ENCODE measurements around the gene APP. TPM values are rescaled to one million over a fixed set of nuclear protein-coding genes. Genes with fewer than 3 reads are reported as not detected.
"Not testable (repeated sequence)": the region's sequence is repeated elsewhere in the genome, so short reads cannot be mapped to it uniquely, and the experiment has no call there.

The APP gene
- total RNA-seq, 1 donor from 2014 or later = 141 TPM

DNA sequence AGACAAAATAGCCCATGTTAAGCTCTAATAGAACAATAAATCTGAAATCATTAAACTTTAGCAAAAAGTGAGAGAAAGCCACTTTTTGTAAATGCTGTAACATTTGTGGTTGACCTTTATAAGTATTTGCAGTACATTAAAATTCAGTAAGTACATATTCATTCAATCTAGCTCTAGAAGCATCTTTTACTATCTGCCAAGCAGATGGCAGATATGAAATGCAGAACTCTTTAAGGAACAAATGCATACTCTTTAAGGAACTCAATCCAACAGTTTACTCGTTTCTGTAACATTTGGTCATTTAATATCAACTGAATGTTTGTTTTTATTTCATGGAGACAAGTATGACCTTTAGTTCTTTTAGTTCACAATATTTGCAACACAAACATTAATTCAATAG is 150.1 kb downstream of the APP start:
- H3K27me3 ChIP-seq (ENCODE audit: control insufficient read depth in 3 of 3, insufficient read depth in 3 of 3, low read length in 3 of 3) = no peaks in the 10 kb centered on the region
- peaks cover 0 to 2% (median 0%) of the 10 kb centered on the region in 3 donors for H3K36me3 ChIP-seq (ENCODE audit: control insufficient read depth in 3 of 3, insufficient read depth in 3 of 3, low read length in 3 of 3)
- H3K4me3 ChIP-seq (ENCODE audit: low read length in 3 of 3) = no peak overlapping the region
- H3K4me1 ChIP-seq (ENCODE audit: control insufficient read depth in 3 of 3, insufficient read depth in 3 of 3, low read length in 3 of 3) = no peaks in the 10 kb centered on the region
- H3K27ac ChIP-seq (ENCODE audit: low read depth, low read length) = no peak overlapping the region
- no peak overlapping the region for H3K9ac ChIP-seq (ENCODE audit: low read depth in 1 of 3, low read length in 3 of 3)
- no peaks in the 10 kb centered on the region for H3K9me3 ChIP-seq (ENCODE audit: control insufficient read depth in 3 of 3, low read length in 3 of 3)

- H3K36me3 ChIP-seq (ENCODE audit: control insufficient read depth in 3 of 3, insufficient read depth in 3 of 3, low read length in 3 of 3) = peaks cover 0 to 2% (median 0%) of the 10 kb centered on the region in 3 donors
- H3K4me3 ChIP-seq (ENCODE audit: low read length in 3 of 3) = no peak overlapping the region
- H3K27me3 ChIP-seq (ENCODE audit: control insufficient read depth in 3 of 3, insufficient read depth in 3 of 3, low read length in 3 of 3) = no peaks in the 10 kb centered on the region
- H3K4me1 ChIP-seq (ENCODE audit: control insufficient read depth in 3 of 3, insufficient read depth in 3 of 3, low read length in 3 of 3) = no peaks in the 10 kb centered on the region
- no peak overlapping the region for H3K27ac ChIP-seq (ENCODE audit: low read depth, low read length)
- no peaks in the 10 kb centered on the region for H3K9me3 ChIP-seq (ENCODE audit: control insufficient read depth in 3 of 3, low read length in 3 of 3)
- H3K9ac ChIP-seq (ENCODE audit: low read depth in 1 of 3, low read length in 3 of 3) = no peak overlapping the region
These were observed 150.5 kb downstream of the APP start for GRCh38 chr21:26020081-26020480.

DNA sequence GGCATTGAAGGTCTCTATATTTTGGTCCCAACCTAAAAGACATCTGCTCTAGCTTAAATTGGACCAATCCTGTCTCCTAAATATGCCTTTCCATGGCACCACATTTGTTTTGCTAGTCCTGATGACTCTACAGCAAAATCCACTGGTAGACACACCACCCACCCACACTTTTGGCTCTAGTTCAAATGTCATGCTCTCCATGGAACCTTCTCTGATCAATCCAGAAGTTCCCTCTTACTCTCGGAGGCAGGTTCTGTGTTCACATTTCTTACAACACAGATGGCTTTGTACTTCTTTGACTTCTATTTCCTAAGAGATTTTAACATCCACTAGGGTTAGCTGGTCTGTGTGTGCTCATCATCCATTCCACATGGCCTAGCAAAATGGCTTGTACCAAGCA is 151.3 kb downstream of the APP start:
- Histone ChIP-seq H3K27ac (ENCODE audit: low read depth, low read length) (no peak overlapping the region), H3K4me1 (ENCODE audit: control insufficient read depth in 3 of 3, insufficient read depth in 3 of 3, low read length in 3 of 3) (no peaks in the 10 kb centered on the region), H3K36me3 (ENCODE audit: control insufficient read depth in 3 of 3, insufficient read depth in 3 of 3, low read length in 3 of 3) (peaks cover 0 to 2% (median 0%) of the 10 kb centered on the region in 3 donors)

GRCh38 chr21:26013970-26014369 is 156.6 kb downstream of the APP start:
- H3K36me3 ChIP-seq (ENCODE audit: control insufficient read depth in 3 of 3, insufficient read depth in 3 of 3, low read length in 3 of 3) = no peaks in the 10 kb centered on the region
- no peaks in the 10 kb centered on the region for H3K27me3 ChIP-seq (ENCODE audit: control insufficient read depth in 3 of 3, insufficient read depth in 3 of 3, low read length in 3 of 3)
- H3K4me3 ChIP-seq (ENCODE audit: low read length in 3 of 3) = no peak overlapping the region
- no peaks in the 10 kb centered on the region for H3K9me3 ChIP-seq (ENCODE audit: control insufficient read depth in 3 of 3, low read length in 3 of 3)
- no peak overlapping the region for H3K9ac ChIP-seq (ENCODE audit: low read depth in 1 of 3, low read length in 3 of 3)
- H3K4me1 ChIP-seq (ENCODE audit: control insufficient read depth in 3 of 3, insufficient read depth in 3 of 3, low read length in 3 of 3) = no peaks in the 10 kb centered on the region
- H3K27ac ChIP-seq (ENCODE audit: low read depth, low read length) = no peak overlapping the region

More for the DNA sequence above, 151.3 kb downstream of the APP start:
- Histone ChIP-seq H3K27me3 (ENCODE audit: control insufficient read depth in 3 of 3, insufficient read depth in 3 of 3, low read length in 3 of 3) (no peaks in the 10 kb centered on the region), H3K9ac (ENCODE audit: low read depth in 1 of 3, low read length in 3 of 3) (no peak overlapping the region), H3K4me3 (ENCODE audit: low read length in 3 of 3) (no peak overlapping the region), H3K9me3 (ENCODE audit: control insufficient read depth in 3 of 3, low read length in 3 of 3) (no peaks in the 10 kb centered on the region)

- H3K4me1 ChIP-seq (ENCODE audit: control insufficient read depth in 3 of 3, insufficient read depth in 3 of 3, low read length in 3 of 3); H3K27ac ChIP-seq (ENCODE audit: low read depth, low read length); H3K36me3 ChIP-seq (ENCODE audit: control insufficient read depth in 3 of 3, insufficient read depth in 3 of 3, low read length in 3 of 3); H3K9ac ChIP-seq (ENCODE audit: low read depth in 1 of 3, low read length in 3 of 3); H3K4me3 ChIP-seq (ENCODE audit: low read length in 3 of 3); H3K9me3 ChIP-seq (ENCODE audit: control insufficient read depth in 3 of 3, low read length in 3 of 3); H3K27me3 ChIP-seq (ENCODE audit: control insufficient read depth in 3 of 3, insufficient read depth in 3 of 3, low read length in 3 of 3): not testable (repeated sequence)
These were observed 158.1 kb downstream of the APP start for GRCh38 chr21:26012482-26012881.

GRCh38 chr21:26011292-26011940 is 159.2 kb downstream of the APP start:
- Histone ChIP-seq H3K27ac (ENCODE audit: low read depth, low read length) (no peak overlapping the region), H3K9ac (ENCODE audit: low read depth in 1 of 3, low read length in 3 of 3) (no peak overlapping the region), H3K4me1 (ENCODE audit: control insufficient read depth in 3 of 3, insufficient read depth in 3 of 3, low read length in 3 of 3) (no peaks in the 10 kb centered on the region), H3K4me3 (ENCODE audit: low read length in 3 of 3) (no peak overlapping the region), H3K9me3 (ENCODE audit: control insufficient read depth in 3 of 3, low read length in 3 of 3) (no peaks in the 10 kb centered on the region), H3K36me3 (ENCODE audit: control insufficient read depth in 3 of 3, insufficient read depth in 3 of 3, low read length in 3 of 3) (no peaks in the 10 kb centered on the region), H3K27me3 (ENCODE audit: control insufficient read depth in 3 of 3, insufficient read depth in 3 of 3, low read length in 3 of 3) (no peaks in the 10 kb centered on the region)

DNA sequence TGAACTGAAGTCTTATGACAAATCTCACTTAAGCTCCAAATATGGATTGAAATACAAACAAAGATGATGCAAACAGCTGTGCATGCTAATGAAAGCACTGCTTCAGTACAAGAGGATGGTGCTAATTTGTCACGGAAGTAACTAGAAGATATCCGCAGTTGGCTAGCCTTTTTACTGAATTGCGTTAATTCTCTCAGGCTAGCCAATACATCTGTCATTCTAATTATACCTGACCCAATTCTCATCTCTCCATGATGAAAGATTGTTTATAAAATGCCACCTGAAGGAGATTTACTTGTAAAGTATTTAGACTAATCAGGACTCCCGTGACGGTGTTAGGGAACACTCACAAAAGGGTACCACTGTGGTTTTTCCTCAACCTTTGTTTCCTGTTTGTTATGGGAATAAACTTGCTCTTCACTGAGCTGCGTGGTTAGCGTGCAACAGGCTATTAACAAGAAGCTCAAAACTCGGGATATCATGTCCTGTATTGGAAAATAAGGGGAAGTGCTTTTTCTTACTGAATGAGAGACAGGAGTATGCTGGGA is 162.5 kb downstream of the APP start:
- no peaks in the 10 kb centered on the region for H3K27me3 ChIP-seq (ENCODE audit: control insufficient read depth in 3 of 3, insufficient read depth in 3 of 3, low read length in 3 of 3)
- no peaks in the 10 kb centered on the region for H3K36me3 ChIP-seq (ENCODE audit: control insufficient read depth in 3 of 3, insufficient read depth in 3 of 3, low read length in 3 of 3)
- H3K9ac ChIP-seq (ENCODE audit: low read depth in 1 of 3, low read length in 3 of 3) = peak overlapping the region in 1 of 3 donors; percentile 12
- no peaks in the 10 kb centered on the region for H3K4me1 ChIP-seq (ENCODE audit: control insufficient read depth in 3 of 3, insufficient read depth in 3 of 3, low read length in 3 of 3)
- H3K4me3 ChIP-seq (ENCODE audit: low read length in 3 of 3) = no peak overlapping the region
- H3K27ac ChIP-seq (ENCODE audit: low read depth, low read length) = no peak overlapping the region
- no peaks in the 10 kb centered on the region for H3K9me3 ChIP-seq (ENCODE audit: control insufficient read depth in 3 of 3, low read length in 3 of 3)

GRCh38 chr21:26005464-26005863 is 165.1 kb downstream of the APP start:
- H3K9ac ChIP-seq (ENCODE audit: low read depth in 1 of 3, low read length in 3 of 3) = no peak overlapping the region
- H3K4me3 ChIP-seq (ENCODE audit: low read length in 3 of 3) = no peak overlapping the region
- no peaks in the 10 kb centered on the region for H3K4me1 ChIP-seq (ENCODE audit: control insufficient read depth in 3 of 3, insufficient read depth in 3 of 3, low read length in 3 of 3)
- H3K27ac ChIP-seq (ENCODE audit: low read depth, low read length) = no peak overlapping the region
- H3K9me3 ChIP-seq (ENCODE audit: control insufficient read depth in 3 of 3, low read length in 3 of 3) = no peaks in the 10 kb centered on the region
- H3K27me3 ChIP-seq (ENCODE audit: control insufficient read depth in 3 of 3, insufficient read depth in 3 of 3, low read length in 3 of 3) = no peaks in the 10 kb centered on the region
- H3K36me3 ChIP-seq (ENCODE audit: control insufficient read depth in 3 of 3, insufficient read depth in 3 of 3, low read length in 3 of 3) = no peaks in the 10 kb centered on the region

GRCh38 chr21:26003404-26003803 is 167.2 kb downstream of the APP start:
- Histone ChIP-seq H3K4me3 (ENCODE audit: low read length in 3 of 3) (no peak overlapping the region), H3K4me1 (ENCODE audit: control insufficient read depth in 3 of 3, insufficient read depth in 3 of 3, low read length in 3 of 3) (no peaks in the 10 kb centered on the region), H3K9ac (ENCODE audit: low read depth in 1 of 3, low read length in 3 of 3) (no peak overlapping the region), H3K9me3 (ENCODE audit: control insufficient read depth in 3 of 3, low read length in 3 of 3) (no peaks in the 10 kb centered on the region), H3K27ac (ENCODE audit: low read depth, low read length) (no peak overlapping the region), H3K36me3 (ENCODE audit: control insufficient read depth in 3 of 3, insufficient read depth in 3 of 3, low read length in 3 of 3) (no peaks in the 10 kb centered on the region), H3K27me3 (ENCODE audit: control insufficient read depth in 3 of 3, insufficient read depth in 3 of 3, low read length in 3 of 3) (no peaks in the 10 kb centered on the region)

DNA sequence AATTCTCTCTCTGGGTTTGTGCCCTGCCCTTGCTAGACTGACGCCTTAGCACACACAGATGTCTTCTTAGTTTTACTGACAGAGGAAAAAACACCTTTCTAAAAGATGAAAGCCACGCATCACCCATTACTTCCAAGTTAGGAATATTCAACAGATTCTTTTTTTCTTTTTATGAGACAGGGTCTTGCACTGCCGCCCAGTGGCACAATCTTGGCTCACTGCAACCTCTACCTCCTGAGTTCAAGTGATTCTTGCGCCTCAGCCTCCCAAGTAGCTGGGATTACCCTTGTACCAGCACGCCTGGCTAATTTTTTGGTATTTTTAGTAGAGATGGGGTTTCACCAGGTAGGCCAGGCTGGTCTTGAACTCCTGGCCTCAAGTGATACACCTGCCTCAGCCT is 169.2 kb downstream of the APP start:
- no peaks in the 10 kb centered on the region for H3K27me3 ChIP-seq (ENCODE audit: control insufficient read depth in 3 of 3, insufficient read depth in 3 of 3, low read length in 3 of 3)
- H3K9me3 ChIP-seq (ENCODE audit: control insufficient read depth in 3 of 3, low read length in 3 of 3) = no peaks in the 10 kb centered on the region
- H3K4me1 ChIP-seq (ENCODE audit: control insufficient read depth in 3 of 3, insufficient read depth in 3 of 3, low read length in 3 of 3) = peaks cover 6 to 7% (median 6%) of the 10 kb centered on the region in 3 donors
- no peak overlapping the region for H3K9ac ChIP-seq (ENCODE audit: low read depth in 1 of 3, low read length in 3 of 3)
- no peak overlapping the region for H3K27ac ChIP-seq (ENCODE audit: low read depth, low read length)
- no peak overlapping the region for H3K4me3 ChIP-seq (ENCODE audit: low read length in 3 of 3)
- no peaks in the 10 kb centered on the region for H3K36me3 ChIP-seq (ENCODE audit: control insufficient read depth in 3 of 3, insufficient read depth in 3 of 3, low read length in 3 of 3)

Measured in skeletal muscle tissue (tissue), 4 donors.